ENCODE measurements around the gene NAV2.

NAV2 gene

DNA sequence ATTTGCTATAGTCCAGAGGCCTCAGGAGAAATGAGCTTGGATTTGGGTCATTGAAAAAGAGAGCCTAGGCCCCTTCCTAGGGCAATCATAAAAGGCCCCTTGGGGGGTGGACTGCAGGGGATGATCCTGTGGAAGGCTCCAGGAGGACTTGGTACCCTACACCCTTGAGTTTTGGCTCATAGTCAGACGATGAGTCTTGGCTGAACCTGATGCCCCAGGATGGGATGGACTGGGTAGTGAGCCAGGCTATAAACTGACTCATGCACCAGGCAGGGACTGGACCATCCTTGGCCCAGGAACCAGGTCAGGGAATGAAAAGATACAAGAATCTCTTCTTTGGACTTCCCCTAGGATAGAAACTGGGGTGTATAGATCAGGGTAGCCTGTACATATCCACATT is 54.2 kb downstream of the NAV2 start:
- DNase-seq (ENCODE audit: low read depth): no peak
- H3K4me3 ChIP-seq (ENCODE audit: low read depth, low read length): no peak overlapping the region
- TF ChIP-seq, protein P1, sequence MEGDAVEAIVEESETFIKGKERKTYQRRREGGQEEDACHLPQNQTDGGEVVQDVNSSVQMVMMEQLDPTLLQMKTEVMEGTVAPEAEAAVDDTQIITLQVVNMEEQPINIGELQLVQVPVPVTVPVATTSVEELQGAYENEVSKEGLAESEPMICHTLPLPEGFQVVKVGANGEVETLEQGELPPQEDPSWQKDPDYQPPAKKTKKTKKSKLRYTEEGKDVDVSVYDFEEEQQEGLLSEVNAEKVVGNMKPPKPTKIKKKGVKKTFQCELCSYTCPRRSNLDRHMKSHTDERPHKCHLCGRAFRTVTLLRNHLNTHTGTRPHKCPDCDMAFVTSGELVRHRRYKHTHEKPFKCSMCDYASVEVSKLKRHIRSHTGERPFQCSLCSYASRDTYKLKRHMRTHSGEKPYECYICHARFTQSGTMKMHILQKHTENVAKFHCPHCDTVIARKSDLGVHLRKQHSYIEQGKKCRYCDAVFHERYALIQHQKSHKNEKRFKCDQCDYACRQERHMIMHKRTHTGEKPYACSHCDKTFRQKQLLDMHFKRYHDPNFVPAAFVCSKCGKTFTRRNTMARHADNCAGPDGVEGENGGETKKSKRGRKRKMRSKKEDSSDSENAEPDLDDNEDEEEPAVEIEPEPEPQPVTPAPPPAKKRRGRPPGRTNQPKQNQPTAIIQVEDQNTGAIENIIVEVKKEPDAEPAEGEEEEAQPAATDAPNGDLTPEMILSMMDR (IDR thresholded peaks at IDR 0.05; ENCODE audit: low read depth, low read length, missing control alignments): no peak

DNA sequence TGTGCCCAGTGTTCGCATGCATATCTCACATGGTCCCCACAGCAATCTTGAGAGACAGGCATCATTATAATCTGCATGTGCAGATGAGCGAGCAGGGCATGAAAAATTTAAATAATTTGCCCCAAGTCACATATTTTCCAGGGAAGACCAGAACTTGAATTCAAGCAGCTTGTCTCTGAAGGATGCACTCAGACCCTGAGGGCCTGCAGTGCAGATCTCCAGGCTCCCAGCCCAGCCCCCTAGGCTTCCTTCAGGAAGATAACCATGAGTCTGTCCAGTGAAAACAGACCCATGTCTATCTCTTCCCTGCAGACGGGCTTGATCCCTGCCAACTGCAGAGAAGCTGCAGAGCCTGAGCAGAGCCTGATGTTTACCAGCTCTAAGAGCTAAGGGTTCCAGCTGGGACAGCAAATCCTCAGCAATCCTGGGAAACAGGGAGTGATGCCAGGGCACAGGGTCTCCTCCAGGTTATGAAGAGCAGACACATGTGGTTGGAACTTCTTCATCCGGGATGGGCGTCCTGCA is 55.1 kb downstream of the NAV2 start:
- H3K4me3 ChIP-seq (ENCODE audit: low read depth, low read length): no peak overlapping the region
- TF ChIP-seq, protein P1 (IDR thresholded peaks at IDR 0.05; ENCODE audit: low read depth, low read length, missing control alignments): no peak
- no peak for DNase-seq (ENCODE audit: low read depth)

DNA sequence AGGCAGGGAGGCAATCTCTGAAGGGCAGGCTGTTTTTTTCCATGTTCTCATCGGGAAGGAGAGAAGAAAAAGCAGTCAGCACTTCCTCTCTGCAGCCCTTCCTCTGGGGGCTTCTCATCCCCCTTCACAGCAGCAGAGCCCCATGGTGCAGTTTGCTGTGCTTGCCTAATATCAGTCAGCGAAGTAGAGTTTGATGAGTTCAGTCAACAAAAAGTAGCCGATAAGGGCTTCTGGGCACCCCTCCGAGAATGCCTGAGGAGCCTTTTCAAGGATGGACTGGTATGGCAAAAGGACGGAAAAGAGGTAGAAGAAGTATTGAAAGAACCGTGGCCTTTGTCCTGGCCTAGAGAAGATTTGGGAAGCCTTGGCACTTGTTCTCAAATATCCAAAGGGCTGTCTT is 55.6 kb downstream of the NAV2 start:
- TF ChIP-seq, protein P1 (IDR thresholded peaks at IDR 0.05; ENCODE audit: low read depth, low read length, missing control alignments): no peak
- H3K4me3 ChIP-seq (ENCODE audit: low read depth, low read length): no peak overlapping the region
- no peak for DNase-seq (ENCODE audit: low read depth)

DNA sequence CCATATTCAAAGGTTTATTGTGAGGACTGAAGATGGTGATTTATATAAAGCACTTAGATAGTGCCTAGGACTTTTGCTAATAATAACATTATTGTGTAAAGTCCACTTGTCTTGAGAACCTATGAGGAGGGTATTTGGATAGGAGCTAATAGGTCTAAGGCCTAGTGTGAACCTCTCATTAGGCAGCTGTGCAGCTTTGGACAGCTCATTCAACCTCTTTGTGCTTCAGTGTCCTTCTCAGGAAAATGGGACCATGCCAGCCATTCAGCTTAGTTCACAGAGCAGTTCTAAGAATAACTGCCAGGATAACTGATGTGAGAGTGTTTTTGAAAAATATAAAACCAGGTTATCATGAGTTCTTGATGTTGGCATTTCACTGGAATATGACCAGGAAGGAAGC is 56.2 kb downstream of the NAV2 start:
- TF ChIP-seq, protein P1 (IDR thresholded peaks at IDR 0.05; ENCODE audit: low read depth, low read length, missing control alignments): no peak
- no peak for DNase-seq (ENCODE audit: low read depth)
- no peak overlapping the region for H3K4me3 ChIP-seq (ENCODE audit: low read depth, low read length)

DNA sequence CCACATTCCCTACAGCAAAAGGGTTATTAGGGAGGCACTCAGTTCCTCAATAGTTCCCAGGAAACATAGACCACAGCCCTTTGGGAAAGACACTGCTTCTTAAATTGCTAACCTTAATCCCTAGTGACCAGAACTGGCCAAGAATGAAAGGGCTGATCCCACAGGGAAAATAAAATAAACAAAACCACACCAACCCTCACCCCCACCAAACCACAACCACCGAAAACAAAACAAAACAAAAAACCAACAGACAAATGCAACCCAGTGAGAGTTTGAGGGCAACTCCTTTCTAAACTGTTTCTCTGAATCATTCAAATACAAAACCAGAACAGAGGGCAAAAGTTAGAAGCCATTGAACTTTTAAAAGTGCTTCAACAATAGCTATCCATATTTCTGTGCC is 57.2 kb downstream of the NAV2 start:
- TF ChIP-seq, protein P1 (IDR thresholded peaks at IDR 0.05; ENCODE audit: low read depth, low read length, missing control alignments): no peak
- DNase-seq (ENCODE audit: low read depth): no peak
- no peak overlapping the region for H3K4me3 ChIP-seq (ENCODE audit: low read depth, low read length)

DNA sequence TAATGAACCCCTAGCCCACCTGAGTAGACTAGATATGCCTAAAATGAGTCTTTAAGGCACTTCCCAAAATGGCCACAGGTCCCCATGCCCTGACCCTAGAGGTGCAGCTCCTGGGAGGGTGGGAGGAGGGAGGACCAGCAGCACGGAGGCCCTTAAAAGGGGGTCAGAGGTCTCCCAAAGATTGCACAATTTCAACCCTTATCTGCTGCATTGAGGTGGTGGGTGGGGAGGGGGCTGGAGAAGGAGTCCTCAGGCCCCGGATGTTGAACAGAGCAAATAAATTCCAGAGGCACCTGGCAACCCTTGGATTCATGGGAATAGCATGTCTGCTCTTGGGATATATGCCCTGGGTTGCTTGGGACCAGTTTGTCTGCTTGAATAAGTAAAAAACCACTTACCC is 57.6 kb downstream of the NAV2 start:
- H3K4me3 ChIP-seq (ENCODE audit: low read depth, low read length): no peak overlapping the region
- TF ChIP-seq, protein P1 (IDR thresholded peaks at IDR 0.05; ENCODE audit: low read depth, low read length, missing control alignments): no peak
- no peak for DNase-seq (ENCODE audit: low read depth)

DNA sequence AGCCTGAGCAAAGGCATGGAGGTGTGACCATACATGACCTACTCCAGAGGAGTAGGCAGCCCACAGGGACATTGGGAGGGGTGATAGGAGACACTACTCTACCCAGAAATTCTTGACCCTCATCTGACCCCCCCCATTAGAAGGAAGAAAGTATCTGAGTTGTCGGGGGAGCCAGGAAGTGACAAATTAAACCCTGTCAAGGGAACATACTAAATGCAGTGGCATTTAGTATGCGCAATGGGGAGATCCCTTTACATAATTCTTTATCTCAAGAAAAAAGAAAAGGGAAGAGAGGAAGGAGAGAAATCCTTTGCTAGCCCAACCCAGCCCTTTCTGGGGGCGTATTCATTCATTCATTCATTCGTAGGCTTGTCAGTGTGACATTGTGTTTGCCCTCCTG is 58.8 kb downstream of the NAV2 start:
- TF ChIP-seq, protein P1 (IDR thresholded peaks at IDR 0.05; ENCODE audit: low read depth, low read length, missing control alignments): no peak
- no peak for DNase-seq (ENCODE audit: low read depth)
- no peak overlapping the region for H3K4me3 ChIP-seq (ENCODE audit: low read depth, low read length)
